GM23248 (cell line): ENCODE measurements around the gene ANKRD24.

Experiments
- EZH2 ChIP-seq: fragments of 200-600 bp; sonication (generic); IDR thresholded peaks from 2 replicates; pipeline ENCODE4 v1.6.1; 2018; ENCODE audit warnings: antibody characterized with exemption, mild to moderate bottlenecking; ENCODE audit not compliant: insufficient read depth, poor library complexity, severe bottlenecking
- EZH2phosphoT487 ChIP-seq: fragments of 200-600 bp; sonication (generic); IDR thresholded peaks from 2 replicates; pipeline ENCODE4 v1.6.1; 2018; ENCODE audit warnings: antibody characterized with exemption, moderate library complexity, mild to moderate bottlenecking, low read depth; ENCODE audit not compliant: insufficient read depth

- TF ChIP-seq EZH2phosphoT487 (no peak), EZH2 (no peak)
These were observed 90.4 kb downstream of the ANKRD24 start for GRCh38 chr19:4272894-4273293.
